ENCODE data around the gene GOLT1A. TPM values are rescaled to one million over a fixed set of nuclear protein-coding genes. Genes with fewer than 3 reads are reported as not detected.

GOLT1A gene
- total RNA-seq, 1 donor, result not detected

DNA sequence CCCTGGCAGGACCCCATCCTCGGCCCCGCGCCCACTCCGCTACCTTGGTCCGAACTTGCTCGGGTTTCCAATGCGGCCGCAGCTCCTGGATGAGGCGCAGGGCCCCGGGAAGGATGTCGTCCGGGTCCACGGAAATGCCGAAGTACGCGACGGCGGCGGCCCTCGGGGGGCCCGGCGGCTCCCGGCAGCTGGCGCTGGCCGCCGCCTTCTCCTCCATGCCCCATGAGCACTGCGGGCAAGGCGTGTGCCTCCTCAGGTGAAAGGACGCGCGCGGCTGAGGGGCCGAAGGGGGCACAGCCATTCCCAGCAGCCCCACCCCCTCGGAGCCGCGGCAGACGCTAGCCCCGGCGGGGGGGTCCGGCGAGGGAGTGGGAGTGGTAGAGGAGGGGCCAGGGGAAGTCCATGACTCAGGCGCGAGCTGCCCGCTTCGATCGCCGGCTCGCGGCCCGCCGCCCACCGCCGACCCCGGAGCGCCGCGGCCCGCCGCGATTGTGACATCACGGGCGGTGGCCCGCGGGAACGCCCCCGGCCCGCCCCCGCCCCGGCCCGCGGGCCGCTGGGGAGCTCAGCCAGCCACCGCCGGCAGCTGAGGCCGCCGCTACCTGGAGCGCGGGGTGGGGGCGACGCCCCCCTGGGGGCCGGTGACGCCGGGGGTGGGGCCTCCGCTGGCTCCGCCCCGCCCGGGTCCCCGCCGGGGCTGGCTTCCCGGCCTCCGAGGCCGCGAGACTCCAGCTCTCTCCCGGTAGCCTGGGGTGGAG is 62.1 kb downstream of the GOLT1A start, which contains the start of gene ETNK2:
ETNK2 (minus strand) TSS at position 493 of the 758 bp plus-strand sequence; CDS start at position 301, 192 bp downstream.
- DNase-seq (ENCODE audit: insufficient read length, low spot score, missing footprints), result peak; percentile 94
- Histone ChIP-seq H3K79me2 (ENCODE audit: insufficient read depth, low read length) (no peaks in the 10 kb centered on the region), H3K27me3 (ENCODE audit: insufficient read depth, low read length) (peaks cover 36% of the 10 kb centered on the region), H4K20me1 (ENCODE audit: insufficient read depth, low read length) (no peaks in the 10 kb centered on the region), H3K4me2 (ENCODE audit: insufficient read depth, low read length) (peak within 1 kb of the TSS; percentile 74), H2AFZ (ENCODE audit: low read length) (peak within 1 kb of the TSS; percentile 35), H3K4me3 (ENCODE audit: insufficient read depth, low read length) (peak within 1 kb of the TSS; percentile 66), H3K27ac (ENCODE audit: low read depth, low read length) (no peak within 1 kb of the TSS), H3K4me1 (ENCODE audit: insufficient read depth, low read length) (no peaks in the 10 kb centered on the region), H3K9me3 (ENCODE audit: low read depth, low read length) (no peaks in the 10 kb centered on the region), H3K36me3 (ENCODE audit: insufficient read depth, low read length) (no peaks in the 10 kb centered on the region)
- TF ChIP-seq, protein P1, sequence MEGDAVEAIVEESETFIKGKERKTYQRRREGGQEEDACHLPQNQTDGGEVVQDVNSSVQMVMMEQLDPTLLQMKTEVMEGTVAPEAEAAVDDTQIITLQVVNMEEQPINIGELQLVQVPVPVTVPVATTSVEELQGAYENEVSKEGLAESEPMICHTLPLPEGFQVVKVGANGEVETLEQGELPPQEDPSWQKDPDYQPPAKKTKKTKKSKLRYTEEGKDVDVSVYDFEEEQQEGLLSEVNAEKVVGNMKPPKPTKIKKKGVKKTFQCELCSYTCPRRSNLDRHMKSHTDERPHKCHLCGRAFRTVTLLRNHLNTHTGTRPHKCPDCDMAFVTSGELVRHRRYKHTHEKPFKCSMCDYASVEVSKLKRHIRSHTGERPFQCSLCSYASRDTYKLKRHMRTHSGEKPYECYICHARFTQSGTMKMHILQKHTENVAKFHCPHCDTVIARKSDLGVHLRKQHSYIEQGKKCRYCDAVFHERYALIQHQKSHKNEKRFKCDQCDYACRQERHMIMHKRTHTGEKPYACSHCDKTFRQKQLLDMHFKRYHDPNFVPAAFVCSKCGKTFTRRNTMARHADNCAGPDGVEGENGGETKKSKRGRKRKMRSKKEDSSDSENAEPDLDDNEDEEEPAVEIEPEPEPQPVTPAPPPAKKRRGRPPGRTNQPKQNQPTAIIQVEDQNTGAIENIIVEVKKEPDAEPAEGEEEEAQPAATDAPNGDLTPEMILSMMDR (IDR thresholded peaks at IDR 0.05; ENCODE audit: extremely low read depth, low read depth, low read length), result no peak

DNA sequence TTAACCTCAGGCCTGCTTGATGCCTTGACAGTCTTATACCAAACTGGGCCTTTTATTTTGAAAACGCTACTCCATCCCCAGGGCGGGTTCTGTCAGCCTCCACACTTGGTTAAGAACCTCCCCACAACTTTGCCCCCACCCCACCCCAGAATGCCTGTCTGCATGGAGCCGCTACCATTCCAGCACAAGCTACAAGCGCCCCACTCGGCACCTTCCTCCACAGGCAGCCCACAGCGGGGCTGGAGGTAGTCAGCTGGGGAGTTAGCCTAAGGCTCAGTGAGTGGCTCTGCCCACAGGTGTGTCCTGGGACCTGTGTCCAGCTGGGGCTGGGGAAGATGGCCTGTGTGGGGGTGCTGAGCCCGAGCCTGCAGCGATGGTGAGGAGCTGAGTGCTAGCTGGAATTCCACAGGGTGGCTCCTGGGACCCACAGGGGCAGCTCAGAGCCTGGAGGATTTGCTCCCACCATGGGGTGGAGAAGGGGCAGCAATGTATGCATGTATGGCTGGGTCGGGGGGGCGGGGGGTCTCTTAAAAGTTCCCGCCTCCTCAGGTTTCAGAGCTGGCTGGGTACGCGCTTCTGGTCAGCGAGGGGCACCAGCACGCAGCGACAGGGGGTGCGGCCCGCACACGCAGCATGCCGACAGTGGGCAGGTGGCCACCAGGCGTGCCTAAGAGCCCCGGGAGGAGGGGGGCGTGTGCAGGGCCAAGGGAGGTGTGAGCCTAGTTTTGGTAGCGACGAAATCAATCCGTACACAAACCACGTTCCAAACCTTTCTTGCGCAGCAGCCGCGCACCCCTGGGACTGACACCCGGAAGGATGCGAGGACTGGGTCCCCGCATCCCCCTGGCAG is 62.9 kb downstream of the GOLT1A start:
- Histone ChIP-seq H3K27ac (ENCODE audit: low read depth, low read length) (no peak overlapping the region), H3K4me2 (ENCODE audit: insufficient read depth, low read length) (peak overlapping the region; percentile 74), H3K9me3 (ENCODE audit: low read depth, low read length) (no peaks in the 10 kb centered on the region), H3K79me2 (ENCODE audit: insufficient read depth, low read length) (no peaks in the 10 kb centered on the region), H4K20me1 (ENCODE audit: insufficient read depth, low read length) (no peaks in the 10 kb centered on the region), H3K4me3 (ENCODE audit: insufficient read depth, low read length) (peak overlapping the region; percentile 66), H3K36me3 (ENCODE audit: insufficient read depth, low read length) (no peaks in the 10 kb centered on the region), H3K4me1 (ENCODE audit: insufficient read depth, low read length) (no peaks in the 10 kb centered on the region), H2AFZ (ENCODE audit: low read length) (no peak overlapping the region), H3K27me3 (ENCODE audit: insufficient read depth, low read length) (peaks cover 36% of the 10 kb centered on the region)
- TF ChIP-seq, protein P1 (IDR thresholded peaks at IDR 0.05; ENCODE audit: extremely low read depth, low read depth, low read length), result no peak
- DNase-seq (ENCODE audit: insufficient read length, low spot score, missing footprints), result peak; percentile 87

DNA sequence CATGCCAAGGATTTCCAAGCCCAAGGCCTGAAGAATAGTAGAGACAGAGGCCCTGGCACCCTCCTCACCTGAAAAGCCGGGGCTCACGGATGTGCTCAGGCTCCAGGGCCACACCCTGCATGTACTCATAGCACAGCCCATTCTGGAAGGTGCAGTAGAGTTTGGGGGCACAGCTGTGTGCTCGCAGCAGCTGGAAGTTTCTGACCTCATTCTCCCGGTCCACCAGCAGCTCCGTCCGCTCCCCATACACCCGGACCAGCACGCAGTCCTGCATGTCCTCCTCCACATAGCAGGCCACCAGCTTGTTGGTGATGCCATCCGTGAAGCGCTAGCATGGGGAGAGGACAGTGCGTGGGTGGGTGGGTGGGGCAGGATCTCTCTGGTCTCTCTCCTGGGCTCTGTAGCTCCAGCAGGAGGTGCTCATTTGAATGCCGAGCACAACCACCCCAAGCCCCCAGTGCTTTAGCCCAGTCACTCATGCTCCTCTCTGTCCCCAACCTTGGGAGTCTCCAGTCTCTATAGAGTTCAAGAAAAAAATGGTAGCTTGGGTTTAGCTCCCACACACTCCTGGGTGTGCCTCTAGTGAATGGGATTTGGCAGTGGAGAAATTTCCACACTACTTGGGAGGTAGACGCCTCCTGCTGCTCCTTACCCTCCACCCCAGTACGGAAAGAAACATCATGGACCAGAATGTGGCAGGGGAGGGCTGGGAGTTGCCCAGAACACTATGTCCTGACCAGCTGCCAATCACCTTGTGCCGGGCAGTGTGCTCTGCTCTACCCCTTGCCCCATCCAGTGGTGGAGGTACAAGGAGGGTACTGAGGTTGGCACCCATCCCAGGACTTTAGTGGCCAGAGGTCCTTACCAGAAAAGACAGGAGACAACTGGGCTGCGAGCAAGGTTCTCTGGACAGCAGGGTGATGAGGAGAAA is 63.9 kb downstream of the GOLT1A start:
- H3K36me3 ChIP-seq (ENCODE audit: insufficient read depth, low read length), result no peaks in the 10 kb centered on the region
- peak; percentile 81 for DNase-seq (ENCODE audit: insufficient read length, low spot score, missing footprints)
- no peak overlapping the region for H2AFZ ChIP-seq (ENCODE audit: low read length)
- no peaks in the 10 kb centered on the region for H3K4me1 ChIP-seq (ENCODE audit: insufficient read depth, low read length)
- TF ChIP-seq, protein P1 (IDR thresholded peaks at IDR 0.05; ENCODE audit: extremely low read depth, low read depth, low read length), result no peak
- peaks cover 40% of the 10 kb centered on the region for H3K27me3 ChIP-seq (ENCODE audit: insufficient read depth, low read length)
- no peaks in the 10 kb centered on the region for H4K20me1 ChIP-seq (ENCODE audit: insufficient read depth, low read length)
- H3K79me2 ChIP-seq (ENCODE audit: insufficient read depth, low read length), result no peaks in the 10 kb centered on the region
- H3K4me2 ChIP-seq (ENCODE audit: insufficient read depth, low read length), result no peak overlapping the region
- H3K27ac ChIP-seq (ENCODE audit: low read depth, low read length), result no peak overlapping the region
- H3K9me3 ChIP-seq (ENCODE audit: low read depth, low read length), result no peaks in the 10 kb centered on the region
- no peak overlapping the region for H3K4me3 ChIP-seq (ENCODE audit: insufficient read depth, low read length)

Measured in osteoblast (primary cell).